ENCODE data around the gene PCBP3. TPM values are rescaled to one million over a fixed set of nuclear protein-coding genes. Genes with fewer than 3 reads are reported as not detected.

PCBP3 gene
- total RNA-seq, 2 donors from 2014 or later, result 0.77 to 17.2 TPM

GRCh38 chr21:45632637-45633251, 10.8 kb upstream of the PCBP3 start:
- intact Hi-C loops (cut with DNase I), result no loop called here
- H3K27me3 ChIP-seq (replicated peaks; ENCODE audit: insufficient read depth), result no peaks in the 10 kb centered on the region
- H3K27ac ChIP-seq, result no peak overlapping the region
- no peak for DNase-seq (ENCODE audit: low spot score)
- no peaks in the 10 kb centered on the region for H3K36me3 ChIP-seq
- 80% methylated on average over 20 of the region's 20 CpGs for WGBS
- no peak overlapping the region for H3K4me3 ChIP-seq
- TF ChIP-seq CTCF (IDR thresholded peaks at IDR 0.05) (no peak), POLR2AphosphoS5 (IDR thresholded peaks at IDR 0.05) (no peak), POLR2A (IDR thresholded peaks at IDR 0.05) (no peak)
- no peaks in the 10 kb centered on the region for H3K9me3 ChIP-seq
- H3K4me1 ChIP-seq (replicated peaks), result no peaks in the 10 kb centered on the region

- H3K27ac ChIP-seq, result no peak overlapping the region
- TF ChIP-seq POLR2A (IDR thresholded peaks at IDR 0.05) (no peak), POLR2AphosphoS5 (IDR thresholded peaks at IDR 0.05) (no peak), CTCF (IDR thresholded peaks at IDR 0.05) (no peak)
- WGBS, result 45% methylated on average over 18 of the region's 18 CpGs
Observed at GRCh38 chr21:45634511-45635183, 8.9 kb upstream of the PCBP3 start.

GRCh38 chr21:45635271-45636151, 8.0 kb upstream of the PCBP3 start:
- intact Hi-C loops (cut with DNase I), result no loop called here

More at GRCh38 chr21:45634511-45635183, 8.9 kb upstream of the PCBP3 start:
- Histone ChIP-seq H3K27me3 (replicated peaks; ENCODE audit: insufficient read depth) (no peaks in the 10 kb centered on the region), H3K36me3 (no peaks in the 10 kb centered on the region), H3K4me3 (no peak overlapping the region), H3K4me1 (replicated peaks) (no peaks in the 10 kb centered on the region), H3K9me3 (no peaks in the 10 kb centered on the region)
- intact Hi-C loops (cut with DNase I), result no loop called here
- DNase-seq (ENCODE audit: low spot score), result no peak

GRCh38 chr21:45636459-45636858, 7.1 kb upstream of the PCBP3 start:
- no peak overlapping the region for H3K27ac ChIP-seq
- WGBS, result 86% methylated on average over 3 of the region's 3 CpGs
- H3K9me3 ChIP-seq, result no peaks in the 10 kb centered on the region
- no peaks in the 10 kb centered on the region for H3K4me1 ChIP-seq (replicated peaks)
- DNase-seq (ENCODE audit: low spot score), result no peak
- H3K36me3 ChIP-seq, result no peaks in the 10 kb centered on the region
- intact Hi-C loops (cut with DNase I), result no loop called here
- TF ChIP-seq POLR2AphosphoS5 (IDR thresholded peaks at IDR 0.05) (no peak), CTCF (IDR thresholded peaks at IDR 0.05) (no peak), POLR2A (IDR thresholded peaks at IDR 0.05) (no peak)
- no peaks in the 10 kb centered on the region for H3K27me3 ChIP-seq (replicated peaks; ENCODE audit: insufficient read depth)
- H3K4me3 ChIP-seq, result no peak overlapping the region

More at GRCh38 chr21:45635271-45636151, 8.0 kb upstream of the PCBP3 start:
- Histone ChIP-seq H3K36me3 (no peaks in the 10 kb centered on the region), H3K27ac (no peak overlapping the region), H3K9me3 (no peaks in the 10 kb centered on the region), H3K4me3 (no peak overlapping the region), H3K4me1 (replicated peaks) (no peaks in the 10 kb centered on the region), H3K27me3 (replicated peaks; ENCODE audit: insufficient read depth) (no peaks in the 10 kb centered on the region)
- 65% methylated on average over 7 of the region's 7 CpGs for WGBS
- TF ChIP-seq CTCF (IDR thresholded peaks at IDR 0.05) (no peak), POLR2AphosphoS5 (IDR thresholded peaks at IDR 0.05) (no peak), POLR2A (IDR thresholded peaks at IDR 0.05) (no peak)
- no peak for DNase-seq (ENCODE audit: low spot score)
